Dedifferentiated amniotic fluid mesenchymal stem cell (primary cell): ENCODE measurements around the gene ATG16L1.

Experiments
- DNase-seq: peaks from one replicate; pipeline ENCODE4 v3.0.0-alpha.2; 2016; ENCODE audit errors: extremely low spot score

ATG16L1 gene

DNA sequence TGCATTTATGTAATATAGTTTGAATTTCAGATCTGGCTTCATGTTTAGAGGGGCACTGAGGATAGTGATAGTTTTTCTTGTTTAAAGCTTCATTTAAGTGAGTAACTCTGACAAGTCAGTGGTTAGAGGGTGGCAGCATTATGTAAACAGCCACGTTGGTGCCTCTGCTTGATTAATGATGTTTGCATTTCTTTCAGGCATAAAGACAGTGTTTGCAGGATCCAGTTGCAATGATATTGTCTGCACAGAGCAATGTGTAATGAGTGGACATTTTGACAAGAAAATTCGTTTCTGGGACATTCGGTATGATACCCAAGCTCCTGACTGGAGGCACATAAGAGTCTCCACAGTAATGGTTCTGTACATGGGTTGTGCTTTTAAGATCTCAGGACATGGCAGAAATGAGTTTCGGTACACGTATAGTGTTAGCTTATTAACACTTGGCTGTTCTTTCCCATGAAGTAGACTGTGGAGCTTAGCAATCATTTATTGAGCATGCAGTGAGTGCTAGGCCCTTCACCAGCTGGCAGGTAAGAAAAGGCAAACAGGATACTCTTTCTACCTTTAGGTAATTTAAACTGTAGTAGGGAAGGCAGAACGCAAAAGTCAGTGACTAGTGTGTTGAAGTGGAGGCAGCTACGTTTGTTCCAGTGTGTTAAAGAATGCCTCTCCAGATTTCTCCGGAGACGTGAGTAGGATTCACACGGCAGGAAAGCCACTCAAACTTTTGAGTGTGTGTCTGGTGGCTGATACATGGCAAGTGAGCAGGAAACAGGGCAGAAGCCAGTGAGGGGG, 38.8 kb downstream of the ATG16L1 start:
- no peak for DNase-seq

GRCh38 chr2:233295891-233296290, 44.4 kb downstream of the ATG16L1 start:
- no peak for DNase-seq

- DNase-seq = no peak
Observed at GRCh38 chr2:233297076-233297475, 45.6 kb downstream of the ATG16L1 start.

- no peak for DNase-seq
Observed at GRCh38 chr2:233300401-233300800, 48.9 kb downstream of the ATG16L1 start.

DNA sequence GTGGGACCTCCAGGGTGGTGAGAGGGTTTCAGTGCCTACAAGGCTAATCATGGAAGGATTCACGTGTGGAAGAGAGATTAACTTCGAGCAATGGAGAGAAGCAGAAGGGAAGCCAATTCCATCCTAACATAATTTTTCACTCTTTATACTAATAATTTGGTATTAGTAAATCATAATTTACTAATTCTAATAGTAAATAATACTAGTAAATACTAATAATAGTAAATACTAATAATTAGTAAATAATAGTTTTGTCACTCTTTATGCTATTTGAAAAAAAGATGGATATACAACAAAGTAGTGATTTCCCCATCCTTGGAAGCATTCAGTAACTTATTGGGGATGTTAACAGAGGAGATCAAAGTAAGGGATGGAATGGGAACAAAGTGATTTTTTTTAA, 49.8 kb downstream of the ATG16L1 start:
- no peak for DNase-seq

DNA sequence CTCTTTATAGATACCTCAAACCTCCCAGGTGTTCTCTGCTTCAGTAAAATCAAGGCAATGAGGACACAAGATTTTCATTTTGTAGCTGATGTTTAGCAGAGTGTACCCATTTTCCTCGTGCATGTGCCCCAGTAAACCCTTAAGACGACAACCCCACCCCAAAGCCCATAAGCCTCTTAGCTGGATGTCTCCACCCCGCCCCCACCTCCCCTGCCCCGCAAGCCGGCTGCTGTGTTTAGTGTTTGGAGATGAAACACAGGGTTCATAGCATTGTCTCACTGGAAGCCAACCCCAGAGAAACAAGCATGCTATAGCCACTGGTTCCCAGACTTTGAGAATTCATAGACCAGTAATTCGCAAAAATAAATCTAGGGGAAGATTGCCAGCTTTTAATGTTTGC, 50.3 kb downstream of the ATG16L1 start:
- DNase-seq = no peak

DNA sequence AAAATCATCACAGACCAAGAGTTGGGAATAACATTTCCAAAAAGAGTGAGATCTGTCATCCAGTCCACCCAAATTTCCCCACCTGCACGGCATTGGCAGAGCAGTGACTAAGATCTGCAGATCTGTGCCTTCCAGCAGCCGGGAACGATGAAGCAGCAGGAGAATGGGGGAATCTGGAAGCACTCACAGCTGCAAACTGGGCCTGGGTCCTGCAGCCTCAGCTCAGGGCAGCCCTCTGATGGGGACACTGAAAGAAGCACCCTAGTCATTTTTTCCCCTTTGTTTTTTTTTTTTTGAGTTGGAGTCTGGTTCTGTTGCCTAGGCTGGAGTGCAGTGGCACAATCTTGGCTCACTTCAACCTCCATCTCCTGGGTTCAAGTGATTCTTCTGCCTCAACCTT, 51.8 kb downstream of the ATG16L1 start:
- DNase-seq = no peak

DNA sequence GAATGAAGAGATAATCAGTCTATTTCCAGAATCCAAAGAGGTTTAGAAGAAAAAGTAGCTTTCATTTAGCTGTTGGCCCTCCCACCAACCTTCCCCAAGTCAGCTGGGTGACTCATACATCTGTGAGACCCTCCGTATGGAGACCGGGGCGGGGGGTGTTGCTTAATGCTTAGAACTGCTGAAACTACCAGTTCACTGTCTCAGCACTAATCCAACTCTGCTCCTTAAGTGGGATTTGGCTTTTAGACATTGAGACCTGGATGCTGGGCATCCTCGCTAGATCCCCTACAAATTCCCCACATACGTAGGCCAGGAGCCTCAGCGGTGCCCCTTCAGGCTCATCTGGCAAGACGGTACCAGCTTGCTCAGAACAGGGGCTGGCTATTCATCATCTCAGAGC, 56.1 kb downstream of the ATG16L1 start, which contains the start of gene SAG:
Gene SAG, plus strand, starts transcription at position 252 of the 400 bp plus-strand sequence. CDS start 1,374 bp downstream, outside the sequence.
- no peak for DNase-seq

- no peak for DNase-seq
Observed at GRCh38 chr2:233311241-233311926, 59.9 kb downstream of the ATG16L1 start.

- DNase-seq = no peak
Observed at GRCh38 chr2:233312874-233313273, 61.4 kb downstream of the ATG16L1 start.

- DNase-seq = no peak
Observed at GRCh38 chr2:233314180-233314925, 62.9 kb downstream of the ATG16L1 start.

- DNase-seq = no peak
Observed at GRCh38 chr2:233317196-233317943, 65.9 kb downstream of the ATG16L1 start.

- DNase-seq = no peak
Observed at GRCh38 chr2:233319256-233319655, 67.8 kb downstream of the ATG16L1 start.

GRCh38 chr2:233320470-233320869, 69.0 kb downstream of the ATG16L1 start:
- DNase-seq = no peak

DNA sequence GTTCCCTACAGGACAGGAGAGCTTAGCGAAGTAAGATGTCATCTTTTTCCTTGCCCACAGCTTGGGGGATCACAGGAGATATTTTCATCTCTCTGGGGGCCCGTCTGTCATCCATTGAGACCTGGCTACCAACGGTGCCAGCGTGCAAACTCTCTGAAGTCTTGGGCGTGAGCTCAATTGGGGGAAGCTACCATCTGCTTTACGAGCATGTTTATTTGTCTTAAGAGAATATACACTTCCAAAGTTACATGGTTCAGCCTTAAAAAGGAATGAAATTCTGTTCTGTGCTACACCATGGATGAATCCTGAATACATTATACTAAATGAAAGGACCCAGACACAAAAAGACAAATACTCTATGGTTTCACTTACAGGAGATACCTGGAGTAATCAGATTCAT, 69.7 kb downstream of the ATG16L1 start:
- no peak for DNase-seq

- DNase-seq = no peak
Observed at GRCh38 chr2:233323851-233324250, 72.4 kb downstream of the ATG16L1 start.

- no peak for DNase-seq
Observed at GRCh38 chr2:233325256-233325655, 73.8 kb downstream of the ATG16L1 start.

DNA sequence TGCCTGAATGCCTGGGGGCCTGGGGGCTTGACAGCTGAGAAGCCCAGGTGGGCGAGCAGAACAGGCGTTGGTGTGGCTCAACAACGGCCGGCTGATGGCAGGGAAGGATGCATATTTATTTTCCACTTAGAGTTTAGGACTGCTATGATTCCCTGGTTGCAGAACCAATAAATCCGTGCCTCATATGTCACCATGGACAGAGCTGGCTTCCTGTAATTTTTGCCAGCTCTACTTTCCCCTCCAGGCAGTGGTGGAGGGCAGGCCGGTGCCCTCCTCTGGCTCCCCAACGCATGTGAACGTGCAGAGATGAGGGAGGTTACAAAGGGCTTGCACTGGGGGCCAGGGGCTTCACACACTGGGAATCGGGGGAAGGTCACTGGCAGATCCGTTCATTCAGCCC, 74.3 kb downstream of the ATG16L1 start:
- no peak for DNase-seq

GRCh38 chr2:233326500-233326899, 75.0 kb downstream of the ATG16L1 start:
- no peak for DNase-seq

- DNase-seq = no peak
Observed at GRCh38 chr2:233328922-233329321, 77.4 kb downstream of the ATG16L1 start.

DNA sequence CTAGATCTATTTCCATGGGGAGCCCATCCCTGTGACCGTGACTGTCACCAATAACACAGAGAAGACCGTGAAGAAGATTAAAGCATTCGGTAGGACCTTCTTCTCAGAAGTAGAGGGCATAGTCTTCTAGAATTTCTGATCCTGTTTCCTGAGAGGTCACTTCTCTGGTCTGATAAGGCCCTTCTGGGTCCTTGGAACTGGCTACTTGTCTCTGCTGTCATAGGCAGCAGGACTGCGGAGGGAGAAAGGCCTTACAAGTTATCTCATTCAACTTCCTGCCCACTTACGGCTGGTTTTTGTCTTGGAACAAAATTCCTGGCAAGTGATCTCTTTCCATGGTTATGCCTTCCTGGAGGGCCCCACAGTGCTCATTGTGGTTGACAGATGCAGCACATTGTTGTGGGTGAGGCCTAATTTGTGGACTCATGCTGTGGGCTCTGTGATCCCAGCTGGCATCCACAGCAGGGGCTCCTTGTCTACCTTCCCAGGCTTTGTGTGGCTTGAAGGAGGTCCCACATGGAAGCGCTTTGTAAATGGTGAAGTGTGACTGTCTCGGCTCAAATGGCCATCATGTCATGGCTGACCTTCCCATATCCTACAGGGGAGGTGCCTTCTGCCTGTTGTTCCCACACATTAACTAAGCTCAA, 78.1 kb downstream of the ATG16L1 start:
- no peak for DNase-seq
